Fibroblast of mammary gland (primary cell): ENCODE data around the gene AKNA.

ENCODE experiments used
- DNase-seq: peaks from one replicate; pipeline ENCODE4 v3.0.0-alpha.2; 2010; ENCODE audit warnings: low read depth
- H3K4me3 ChIP-seq: 2 replicates; pipeline ENCODE4 v1.5.1; 2011; ENCODE audit warnings: low read depth, mild to moderate bottlenecking, low read length, moderate library complexity; ENCODE audit not compliant: control insufficient read depth
- CTCF ChIP-seq: conservative IDR thresholded peaks from 2 replicates; pipeline ENCODE4 v1.5.1; 2011; ENCODE audit warnings: low read depth, low read length, inconsistent platforms; ENCODE audit not compliant: control insufficient read depth, insufficient read depth

Gene AKNA

DNA sequence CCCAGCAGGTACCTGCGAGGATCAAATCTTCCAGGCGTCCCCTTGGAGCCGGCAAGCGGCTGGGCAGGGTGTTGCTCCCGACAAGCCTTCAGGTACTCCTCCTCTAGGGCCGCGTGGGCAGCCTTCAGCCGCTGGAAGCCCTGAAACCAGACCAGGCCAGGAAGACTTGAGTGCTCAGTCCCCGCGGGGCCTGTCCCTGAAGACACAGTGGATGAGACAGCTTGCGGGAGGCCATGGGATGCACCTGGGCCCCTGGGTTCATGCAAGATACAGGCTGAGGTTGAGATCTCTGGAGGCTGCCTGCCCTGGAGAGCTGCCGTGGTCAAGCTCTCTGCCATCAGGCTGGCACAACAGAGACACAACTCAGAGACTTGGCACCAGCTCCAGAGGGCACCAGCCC is 25.4 kb downstream of the AKNA start:
- DNase-seq: no peak
- no peak for TF ChIP-seq CTCF

GRCh38 chr9:114361542-114361941 is 26.2 kb downstream of the AKNA start:
- DNase-seq: no peak
- H3K4me3 ChIP-seq: no peak overlapping the region
- TF ChIP-seq CTCF: no peak

More for the DNA sequence above, 25.4 kb downstream of the AKNA start:
- H3K4me3 ChIP-seq: no peak overlapping the region

- no peak for DNase-seq
- no peak overlapping the region for H3K4me3 ChIP-seq
- no peak for TF ChIP-seq CTCF
Measured at GRCh38 chr9:114359801-114360200, 28.0 kb downstream of the AKNA start.

GRCh38 chr9:114357911-114358328 is 29.9 kb downstream of the AKNA start:
- no peak for DNase-seq
- no peak for TF ChIP-seq CTCF
- no peak overlapping the region for H3K4me3 ChIP-seq

- DNase-seq: no peak
- H3K4me3 ChIP-seq: no peak overlapping the region
- TF ChIP-seq CTCF: no peak
Measured at GRCh38 chr9:114357360-114357759, 30.4 kb downstream of the AKNA start.

GRCh38 chr9:114356792-114357191 is 31.0 kb downstream of the AKNA start:
- H3K4me3 ChIP-seq: no peak overlapping the region
- DNase-seq: no peak
- TF ChIP-seq CTCF: no peak

DNA sequence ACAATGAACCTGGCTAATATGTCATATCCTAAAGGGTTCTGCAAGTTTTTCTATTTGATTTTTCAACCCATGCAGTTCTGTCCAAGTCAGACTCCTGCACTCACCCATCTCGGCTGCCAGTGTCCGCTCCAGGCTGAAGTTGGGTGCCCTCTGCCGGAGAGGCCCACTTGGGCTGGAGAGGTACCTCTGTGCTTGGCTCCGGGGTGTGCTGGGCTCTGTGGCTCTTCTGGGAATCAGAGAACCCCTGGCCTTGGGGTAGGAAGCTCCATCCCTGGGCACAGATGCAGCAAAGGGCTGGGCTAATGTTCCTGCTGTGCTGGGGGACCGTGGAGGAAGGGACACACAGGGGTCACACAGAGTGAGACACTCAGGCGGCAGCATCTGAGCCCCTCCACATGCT is 32.0 kb downstream of the AKNA start:
- DNase-seq: no peak
- no peak overlapping the region for H3K4me3 ChIP-seq
- no peak for TF ChIP-seq CTCF
